PFSK-1 (cell line): ENCODE results near the gene CRY2.

ENCODE experiments used
- FOXP2 ChIP-seq: optimal IDR thresholded peaks from 2 replicates; pipeline ENCODE3; 2011; ENCODE audit warnings: borderline replicate concordance, control low read depth, inconsistent platforms; ENCODE audit not compliant: insufficient read depth; ENCODE audit errors: extremely low read length, extremely low read depth
- POLR2AphosphoS5 ChIP-seq: IDR thresholded peaks from 2 replicates; pipeline ENCODE4 v1.6.1; 2012; ENCODE audit warnings: low read depth, mild to moderate bottlenecking, control low read depth, low read length, moderate library complexity

GRCh38 chr11:45924036-45924915 lies 77.0 kb downstream of the CRY2 start:
- TF ChIP-seq POLR2AphosphoS5 (no peak), FOXP2 (no peak)
